ENCODE measurements around the gene PCDHGC4.

Gene PCDHGC4

GRCh38 chr5:141521244-141521781, 36.5 kb downstream of the PCDHGC4 start:
- Histone ChIP-seq H3K9me3 (ENCODE audit: control insufficient read depth, low read length) (no peaks in the 10 kb centered on the region), H3K4me1 (ENCODE audit: control insufficient read depth, insufficient read depth, low read length, poor library complexity, severe bottlenecking) (peaks cover 74% of the 10 kb centered on the region), H3K27ac (ENCODE audit: low read depth, low read length, severe bottlenecking) (peak overlapping the region; percentile 94), H3K4me3 (ENCODE audit: extremely low read depth, insufficient read depth, low read length, poor library complexity, severe bottlenecking) (no peak overlapping the region), H3K36me3 (ENCODE audit: control insufficient read depth, insufficient read depth, low read length) (peaks cover 68% of the 10 kb centered on the region)
- 43 to 45% methylated on average over 1 of the region's 2 CpGs for WGBS, 2 experiments (ENCODE audit: insufficient coverage in 2 of 2)

- peaks cover 68% of the 10 kb centered on the region for H3K36me3 ChIP-seq (ENCODE audit: control insufficient read depth, insufficient read depth, low read length)
- H3K4me3 ChIP-seq (ENCODE audit: extremely low read depth, insufficient read depth, low read length, poor library complexity, severe bottlenecking): no peak overlapping the region
- H3K9me3 ChIP-seq (ENCODE audit: control insufficient read depth, low read length): no peaks in the 10 kb centered on the region
- WGBS, 2 experiments (ENCODE audit: insufficient coverage in 2 of 2): no CpG with 5 or more reads among the region's 2 CpGs
- peaks cover 74% of the 10 kb centered on the region for H3K4me1 ChIP-seq (ENCODE audit: control insufficient read depth, insufficient read depth, low read length, poor library complexity, severe bottlenecking)
- H3K27ac ChIP-seq (ENCODE audit: low read depth, low read length, severe bottlenecking): peak overlapping the region; percentile 94
Measured at GRCh38 chr5:141522301-141522700, 37.5 kb downstream of the PCDHGC4 start.

DNA sequence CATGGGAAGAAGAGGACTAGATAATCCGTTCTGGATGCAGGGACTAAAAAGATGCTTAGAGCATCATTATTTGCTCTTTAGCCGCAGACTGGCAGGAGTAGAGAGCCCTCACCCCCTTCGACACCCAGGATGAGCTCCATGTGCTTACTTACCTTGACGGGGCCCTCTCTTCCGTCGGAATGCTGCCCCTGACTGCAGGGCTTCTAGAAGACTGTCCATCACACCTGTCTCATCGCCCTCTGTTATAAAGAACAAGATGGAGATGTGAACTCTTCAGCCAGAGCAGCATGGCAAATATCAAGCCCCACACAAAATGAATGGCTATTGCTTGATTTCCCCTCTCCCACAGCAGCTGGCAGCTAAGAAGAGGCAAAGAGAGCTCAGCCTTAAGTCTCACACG, 39.2 kb downstream of the PCDHGC4 start:
- Histone ChIP-seq H3K27ac (ENCODE audit: low read depth, low read length, severe bottlenecking) (peak overlapping the region; percentile 26), H3K4me1 (ENCODE audit: control insufficient read depth, insufficient read depth, low read length, poor library complexity, severe bottlenecking) (peaks cover 59% of the 10 kb centered on the region), H3K36me3 (ENCODE audit: control insufficient read depth, insufficient read depth, low read length) (peaks cover 69% of the 10 kb centered on the region), H3K4me3 (ENCODE audit: extremely low read depth, insufficient read depth, low read length, poor library complexity, severe bottlenecking) (no peak overlapping the region), H3K9me3 (ENCODE audit: control insufficient read depth, low read length) (no peaks in the 10 kb centered on the region)
- 96 to 97% methylated on average over 6 of the region's 8 CpGs for WGBS, 2 experiments (ENCODE audit: insufficient coverage in 2 of 2)

- peaks cover 68% of the 10 kb centered on the region for H3K36me3 ChIP-seq (ENCODE audit: control insufficient read depth, insufficient read depth, low read length)
Measured at GRCh38 chr5:141524604-141525597, 40.1 kb downstream of the PCDHGC4 start.

GRCh38 chr5:141525653-141526052, 40.8 kb downstream of the PCDHGC4 start:
- Histone ChIP-seq H3K9me3 (ENCODE audit: control insufficient read depth, low read length) (no peaks in the 10 kb centered on the region), H3K4me1 (ENCODE audit: control insufficient read depth, insufficient read depth, low read length, poor library complexity, severe bottlenecking) (peaks cover 46% of the 10 kb centered on the region), H3K36me3 (ENCODE audit: control insufficient read depth, insufficient read depth, low read length) (peaks cover 64% of the 10 kb centered on the region), H3K4me3 (ENCODE audit: extremely low read depth, insufficient read depth, low read length, poor library complexity, severe bottlenecking) (no peak overlapping the region), H3K27ac (ENCODE audit: low read depth, low read length, severe bottlenecking) (peak overlapping the region; percentile 89)
- WGBS, 2 experiments (ENCODE audit: insufficient coverage in 2 of 2): 94 to 95% methylated on average over 3 to 7 of the region's 7 CpGs

More at GRCh38 chr5:141524604-141525597, 40.1 kb downstream of the PCDHGC4 start:
- Histone ChIP-seq H3K4me3 (ENCODE audit: extremely low read depth, insufficient read depth, low read length, poor library complexity, severe bottlenecking) (no peak overlapping the region), H3K4me1 (ENCODE audit: control insufficient read depth, insufficient read depth, low read length, poor library complexity, severe bottlenecking) (peaks cover 53% of the 10 kb centered on the region), H3K27ac (ENCODE audit: low read depth, low read length, severe bottlenecking) (peak overlapping the region; percentile 89), H3K9me3 (ENCODE audit: control insufficient read depth, low read length) (no peaks in the 10 kb centered on the region)
- 31 to 42% methylated on average over 6 to 9 of the region's 12 CpGs for WGBS, 2 experiments (ENCODE audit: insufficient coverage in 2 of 2)

- H3K4me3 ChIP-seq (ENCODE audit: extremely low read depth, insufficient read depth, low read length, poor library complexity, severe bottlenecking): no peak overlapping the region
- 89 to 100% methylated on average over 1 of the region's 1 CpG for WGBS, 2 experiments (ENCODE audit: insufficient coverage in 2 of 2)
- H3K27ac ChIP-seq (ENCODE audit: low read depth, low read length, severe bottlenecking): no peak overlapping the region
- no peaks in the 10 kb centered on the region for H3K9me3 ChIP-seq (ENCODE audit: control insufficient read depth, low read length)
- peaks cover 77% of the 10 kb centered on the region for H3K36me3 ChIP-seq (ENCODE audit: control insufficient read depth, insufficient read depth, low read length)
- H3K4me1 ChIP-seq (ENCODE audit: control insufficient read depth, insufficient read depth, low read length, poor library complexity, severe bottlenecking): peaks cover 31% of the 10 kb centered on the region
Measured at GRCh38 chr5:141527426-141527825, 42.6 kb downstream of the PCDHGC4 start.

- no peak overlapping the region for H3K27ac ChIP-seq (ENCODE audit: low read depth, low read length, severe bottlenecking)
- WGBS, 2 experiments (ENCODE audit: insufficient coverage in 2 of 2): 95 to 98% methylated on average over 10 of the region's 11 CpGs
- peaks cover 21% of the 10 kb centered on the region for H3K4me1 ChIP-seq (ENCODE audit: control insufficient read depth, insufficient read depth, low read length, poor library complexity, severe bottlenecking)
- peaks cover 74% of the 10 kb centered on the region for H3K36me3 ChIP-seq (ENCODE audit: control insufficient read depth, insufficient read depth, low read length)
- H3K4me3 ChIP-seq (ENCODE audit: extremely low read depth, insufficient read depth, low read length, poor library complexity, severe bottlenecking): no peak overlapping the region
- no peaks in the 10 kb centered on the region for H3K9me3 ChIP-seq (ENCODE audit: control insufficient read depth, low read length)
Measured at GRCh38 chr5:141528291-141528984, 43.6 kb downstream of the PCDHGC4 start.

GRCh38 chr5:141529002-141529401, 44.2 kb downstream of the PCDHGC4 start:
- Histone ChIP-seq H3K36me3 (ENCODE audit: control insufficient read depth, insufficient read depth, low read length) (peaks cover 74% of the 10 kb centered on the region), H3K4me1 (ENCODE audit: control insufficient read depth, insufficient read depth, low read length, poor library complexity, severe bottlenecking) (peaks cover 15% of the 10 kb centered on the region), H3K27ac (ENCODE audit: low read depth, low read length, severe bottlenecking) (no peak overlapping the region), H3K9me3 (ENCODE audit: control insufficient read depth, low read length) (no peaks in the 10 kb centered on the region), H3K4me3 (ENCODE audit: extremely low read depth, insufficient read depth, low read length, poor library complexity, severe bottlenecking) (no peak overlapping the region)
- 94 to 100% methylated on average over 2 of the region's 5 CpGs for WGBS, 2 experiments (ENCODE audit: insufficient coverage in 2 of 2)

DNA sequence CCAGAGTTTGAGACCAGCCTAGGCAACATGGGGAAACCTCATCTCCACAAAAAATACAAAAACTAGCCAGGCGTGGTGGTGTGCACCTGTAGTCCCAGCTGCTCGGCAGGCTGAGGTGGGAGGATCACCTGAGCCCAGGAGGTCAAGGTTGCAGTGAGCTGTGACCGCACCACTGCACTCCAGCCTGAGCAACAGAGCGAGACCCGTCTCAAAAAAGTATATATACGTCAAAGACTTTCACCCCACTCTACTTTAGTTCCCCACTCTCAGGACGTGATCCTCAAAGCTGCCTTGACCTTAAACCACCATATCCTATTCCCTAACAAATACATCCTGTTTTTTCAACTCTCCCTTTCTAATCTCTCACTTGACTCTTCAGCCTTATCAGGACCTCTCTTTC, 45.0 kb downstream of the PCDHGC4 start:
- H3K27ac ChIP-seq (ENCODE audit: low read depth, low read length, severe bottlenecking): no peak overlapping the region
- no peak overlapping the region for H3K4me3 ChIP-seq (ENCODE audit: extremely low read depth, insufficient read depth, low read length, poor library complexity, severe bottlenecking)
- no peaks in the 10 kb centered on the region for H3K9me3 ChIP-seq (ENCODE audit: control insufficient read depth, low read length)
- peaks cover 78% of the 10 kb centered on the region for H3K36me3 ChIP-seq (ENCODE audit: control insufficient read depth, insufficient read depth, low read length)
- H3K4me1 ChIP-seq (ENCODE audit: control insufficient read depth, insufficient read depth, low read length, poor library complexity, severe bottlenecking): peaks cover 8% of the 10 kb centered on the region
- WGBS, 2 experiments (ENCODE audit: insufficient coverage in 2 of 2): 94 to 95% methylated on average over 7 of the region's 7 CpGs

DNA sequence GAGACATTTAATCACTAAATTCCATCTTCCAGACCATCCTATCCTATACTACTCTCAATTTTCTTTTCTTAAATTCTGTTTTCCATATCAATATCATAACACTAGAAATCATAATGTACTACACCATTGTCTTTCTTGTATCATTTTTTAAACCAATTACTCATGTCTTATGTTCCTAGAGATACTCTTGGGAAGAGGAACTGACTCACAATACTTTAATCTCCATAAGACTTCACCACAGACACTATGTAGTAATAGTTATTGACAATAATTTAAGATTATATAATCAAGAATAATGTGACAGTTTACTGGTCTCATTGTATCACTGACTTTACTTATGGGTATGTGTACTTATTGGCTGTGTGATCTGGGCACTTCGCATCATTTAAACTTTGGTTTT, 47.9 kb downstream of the PCDHGC4 start:
- Histone ChIP-seq H3K36me3 (ENCODE audit: control insufficient read depth, insufficient read depth, low read length) (peaks cover 65% of the 10 kb centered on the region), H3K27ac (ENCODE audit: low read depth, low read length, severe bottlenecking) (no peak overlapping the region), H3K4me1 (ENCODE audit: control insufficient read depth, insufficient read depth, low read length, poor library complexity, severe bottlenecking) (no peaks in the 10 kb centered on the region), H3K9me3 (ENCODE audit: control insufficient read depth, low read length) (no peaks in the 10 kb centered on the region), H3K4me3 (ENCODE audit: extremely low read depth, insufficient read depth, low read length, poor library complexity, severe bottlenecking) (no peak overlapping the region)
- WGBS, 2 experiments (ENCODE audit: insufficient coverage in 2 of 2): 100% methylated on average over 1 of the region's 1 CpG; no CpG with 5 or more reads in 1 of the 2 experiments

Data from mesodermal cell (in vitro differentiated cells).